HepG2 (cell line): ENCODE data around the gene ARID3C. TPM values are rescaled to one million over a fixed set of nuclear protein-coding genes. Genes with fewer than 3 reads are reported as not detected.

Experiments
- ATAC-seq: fragments of 200-7000 bp; cut with Tn5 transposase; 3 replicates; pipeline ENCODE4 v1.9.1; 2020; ENCODE audit warnings: mild to moderate bottlenecking, moderate library complexity
- BruUV-seq: library from RNA; stranded (reverse); fragments of 400-500 nt; replicated peaks from 2 replicates; lab custom pipeline; 2021; lab: Mats Ljungman, UMichigan
- CTCF ChIA-PET: fragments of 300-600 bp; formaldehyde crosslinking; extraction: SDS; loops from one replicate; lab custom pipeline; 2021; ENCODE audit warnings: low total read pairs, inconsistent platforms, low intra/inter-chr PET ratio; lab: Yijun Ruan, JAX
- POLR2A ChIA-PET: fragments of 350-600 bp; sonication (Branson Sonifier 250); formaldehyde crosslinking; loops from one replicate; lab custom pipeline; 2020; ENCODE audit warnings: antibody characterized with exemption, inconsistent platforms; lab: Yijun Ruan, JAX
- DNase-seq: peaks from one replicate; pipeline ENCODE4 v3.0.0-alpha.2; 2015; ENCODE audit warnings: low spot score
- FAIRE-seq: peaks from 3 replicates; lab custom pipeline; 2011; peaks lifted over from hg19 to GRCh38; lab: Jason Lieb, UNC
- H2AFZ ChIP-seq: one replicate; pipeline ENCODE4 v1.6.1; 2011; ENCODE audit warnings: low read length, inconsistent platforms
- H3K27ac ChIP-seq: fragments of 300-600 bp; 3 replicates; pipeline ENCODE4 v1.8.0; 2011; ENCODE audit warnings: mixed run types, mild to moderate bottlenecking, mixed read lengths, low read length, inconsistent platforms; ENCODE audit not compliant: insufficient read depth; ENCODE audit errors: extremely low read length
- H3K27me3 ChIP-seq, 2 experiments: fragments of 200-600 bp in 1 of 2; 2 replicates in 1 of 2; 3 replicates in 1 of 2; pipeline versions ENCODE4 v1.6.0 to v1.8.0; 2011; ENCODE audit warnings: low read length in 2 of 2, mild to moderate bottlenecking in 2 of 2, moderate library complexity in 2 of 2, inconsistent platforms in 1 of 2; ENCODE audit not compliant: insufficient read depth in 2 of 2, control insufficient read depth in 1 of 2
- H3K36me3 ChIP-seq, 2 experiments: fragments of 200-600 bp in 1 of 2; replicated peaks in 1 of 2; 2 replicates in 1 of 2; 3 replicates in 1 of 2; pipeline versions ENCODE4 v1.5.1 to v1.8.0; 2011; ENCODE audit warnings: low read length in 2 of 2, inconsistent platforms in 1 of 2; ENCODE audit not compliant: insufficient read depth in 2 of 2, control insufficient read depth in 1 of 2
- H3K4me1 ChIP-seq: 2 replicates; pipeline ENCODE4 v1.5.1; 2012; ENCODE audit warnings: low read length, inconsistent platforms; ENCODE audit not compliant: insufficient read depth
- H3K4me2 ChIP-seq: 2 replicates; pipeline ENCODE4 v1.6.0; 2011; ENCODE audit warnings: low read depth, low read length, inconsistent platforms
- H3K4me3 ChIP-seq, 3 experiments: fragments of 200-600 bp in 1 of 3; sonication (generic), shearing (Covaris generic) in 1 of 3; replicated peaks in 1 of 3; 2 replicates each; pipeline ENCODE4 v1.5.1; 2011 to 2016; ENCODE audit warnings: low read length in 3 of 3, inconsistent platforms in 2 of 3, low read depth in 2 of 3, mild to moderate bottlenecking in 2 of 3, control low read depth in 1 of 3, mixed read lengths in 1 of 3; ENCODE audit not compliant: insufficient read depth in 1 of 3
- H3K79me2 ChIP-seq: one replicate; pipeline ENCODE4 v1.6.1; 2011; ENCODE audit warnings: low read length, inconsistent platforms; ENCODE audit not compliant: insufficient read depth
- H3K9ac ChIP-seq: 2 replicates; pipeline ENCODE4 v1.6.0; 2011; ENCODE audit warnings: mild to moderate bottlenecking, low read depth, low read length, inconsistent platforms; ENCODE audit not compliant: insufficient read depth
- H3K9me3 ChIP-seq: 2 replicates; pipeline ENCODE4 v1.5.1; 2012; ENCODE audit warnings: mild to moderate bottlenecking, low read length
- H4K20me1 ChIP-seq: 2 replicates; pipeline ENCODE4 v1.6.0; 2011; ENCODE audit warnings: inconsistent platforms, mild to moderate bottlenecking, low read length, moderate library complexity; ENCODE audit not compliant: insufficient read depth
- CREM ChIP-seq, 2 experiments: sonication (generic) in 1 of 2; formaldehyde crosslinking in 1 of 2; IDR thresholded peaks; 2 replicates each; pipeline versions ENCODE4 v1.4.0 to v1.6.1; 2016 to 2020; ENCODE audit warnings: antibody characterized with exemption in 1 of 2, mild to moderate bottlenecking in 1 of 2, missing genetic modification reagents in 1 of 2
- HNF4G ChIP-seq, 2 experiments: sonication (generic) in 1 of 2; formaldehyde crosslinking in 1 of 2; IDR thresholded peaks; 2 replicates each; pipeline versions ENCODE4 v1.4.0 to v1.6.1; 2011 to 2020; ENCODE audit warnings: borderline replicate concordance in 2 of 2, low read depth in 2 of 2, mild to moderate bottlenecking in 2 of 2, low read length in 1 of 2, missing genetic modification reagents in 1 of 2, moderate library complexity in 1 of 2
- MTF2 ChIP-seq: sonication (generic); formaldehyde crosslinking; IDR thresholded peaks from 2 replicates; pipeline ENCODE4 v1.5.0; 2020; ENCODE audit warnings: missing genetic modification reagents, borderline replicate concordance
- TP53 ChIP-seq: sonication (generic); formaldehyde crosslinking; conservative IDR thresholded peaks from 2 replicates; pipeline ENCODE4 v1.4.0; 2020; ENCODE audit warnings: missing genetic modification reagents
- YY1 ChIP-seq: IDR thresholded peaks from 2 replicates; pipeline ENCODE4 v1.6.1; 2011; ENCODE audit warnings: low read length, low read depth, moderate library complexity, mild to moderate bottlenecking; ENCODE audit not compliant: insufficient read depth, insufficient replicate concordance
- ZFX ChIP-seq: sonication (generic); formaldehyde crosslinking; IDR thresholded peaks from 2 replicates; pipeline ENCODE4 v1.4.0; 2020; ENCODE audit warnings: mild to moderate bottlenecking, low read depth, missing genetic modification reagents, moderate library complexity
- ZNF207 ChIP-seq: fragments of 450-650 bp; IDR thresholded peaks from 2 replicates; pipeline ENCODE4 v1.6.1; 2016; ENCODE audit warnings: antibody characterized with exemption, borderline replicate concordance
- ZNF556 ChIP-seq: sonication (generic); formaldehyde crosslinking; IDR thresholded peaks from 2 replicates; pipeline ENCODE4 v1.4.0; 2020; ENCODE audit warnings: mild to moderate bottlenecking, missing genetic modification reagents, borderline replicate concordance
- ZNF768 ChIP-seq: sonication (generic); formaldehyde crosslinking; IDR thresholded peaks from 2 replicates; pipeline ENCODE4 v1.4.0; 2020; ENCODE audit warnings: missing genetic modification reagents
- ZNF850 ChIP-seq: sonication (generic); formaldehyde crosslinking; conservative IDR thresholded peaks from 2 replicates; pipeline ENCODE4 v1.9.0; 2021; ENCODE audit warnings: mild to moderate bottlenecking, missing genetic modification reagents
- WGBS: methylation state at CpG from one replicate; pipeline ENCODE4 v1.1.6; 2017; ENCODE audit warnings: low lambda C conversion rate; 5-methylcytosine and 5-hydroxymethylcytosine counted together
- in situ Hi-C: cut with HindIII; loops from 2 replicates; pipeline ENCODE4 v1.10.0; 2017; ENCODE audit warnings: low pct_unique_long_range_greater_than_20kb; ENCODE audit not compliant: extremely low pct_ligation_motif_present
- intact Hi-C: fragments of 100-400 bp; cut with micrococcal nuclease; formaldehyde crosslinking; loops from one replicate; pipeline ENCODE4 v1.10.0; 2022; ENCODE audit not compliant: unreplicated experiment
- polyA plus RNA-seq, 8 experiments: library from polyadenylated mRNA; depleted of rRNA in 3 of 8; stranded (reverse) in 7 of 8; unstranded in 1 of 8; fragments of >200 nt; fragmentation: Illumina TruSeq in 4 of 8; extraction: Trizol in 4 of 8; gene quantifications; 2 replicates each; pipeline versions ENCODE4 v1.2.1 to v1.2.3, GENCODE V29; 2011 to 2016; ENCODE audit warnings: low read depth in 4 of 8, missing spikeins in 1 of 8, mixed read lengths in 1 of 8; ENCODE audit not compliant: insufficient read depth in 1 of 8
- total RNA-seq, 5 experiments: library from RNA; depleted of rRNA; stranded (reverse); fragments of >200 nt; fragmentation: Illumina TruSeq; extraction: Trizol; gene quantifications; 2 replicates each; pipeline ENCODE4 v1.2.3, GENCODE V29; 2016; ENCODE audit warnings: low read depth in 1 of 5

Gene ARID3C
- total and polyA plus RNA-seq, 2 of the 13 experiments (the other 11 are each of a cell fraction or from before 2014, with no cell fraction given): not detected

DNA sequence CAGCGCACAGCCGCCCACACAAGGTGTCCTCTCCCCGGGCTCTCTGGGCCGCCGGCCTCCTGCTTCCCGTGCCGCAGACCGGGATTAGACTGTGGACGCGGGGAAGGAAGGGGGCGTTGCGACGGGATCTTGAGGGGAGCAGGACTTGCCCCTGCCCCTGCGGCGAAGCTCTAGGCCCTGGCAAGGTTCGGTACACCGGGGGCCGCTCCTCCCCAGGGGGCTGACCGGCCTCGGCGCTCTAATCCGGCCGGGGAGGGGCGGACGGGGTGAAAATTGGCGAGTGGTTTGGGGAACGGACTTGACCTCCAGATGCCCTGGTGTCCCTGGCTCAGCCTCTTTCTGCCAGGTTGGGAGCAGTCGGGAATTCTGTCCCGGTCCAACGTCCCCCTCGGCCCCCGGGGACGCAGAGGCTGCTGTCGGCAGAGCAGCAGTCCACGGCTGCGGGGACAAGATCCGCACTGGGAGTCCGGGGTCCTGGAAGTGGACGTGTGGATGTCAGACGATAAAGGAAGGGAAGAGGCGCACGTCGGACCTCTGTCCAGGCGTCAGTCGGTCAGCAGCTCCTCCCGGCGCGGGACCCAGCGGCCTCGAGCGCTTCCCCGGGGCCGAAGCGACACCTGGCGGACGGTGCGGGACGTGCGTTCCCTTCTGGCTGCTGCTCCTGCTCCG is 37.5 kb downstream of the ARID3C start (continued):
- no peak for TF ChIP-seq HNF4G (IDR thresholded peaks at IDR 0.05; ENCODE audit: borderline replicate concordance, low read depth, low read length)
- TF ChIP-seq HNF4G (CRISPR knock-in tag; IDR thresholded peaks at IDR 0.05; ENCODE audit: borderline replicate concordance, low read depth): no peak
- TF ChIP-seq ZNF556 (CRISPR knock-in tag): peak; percentile 45; the same call in 1 of the 2 replicates
- no peak for TF ChIP-seq TP53
- peak; percentile 53 for TF ChIP-seq ZFX

DNA sequence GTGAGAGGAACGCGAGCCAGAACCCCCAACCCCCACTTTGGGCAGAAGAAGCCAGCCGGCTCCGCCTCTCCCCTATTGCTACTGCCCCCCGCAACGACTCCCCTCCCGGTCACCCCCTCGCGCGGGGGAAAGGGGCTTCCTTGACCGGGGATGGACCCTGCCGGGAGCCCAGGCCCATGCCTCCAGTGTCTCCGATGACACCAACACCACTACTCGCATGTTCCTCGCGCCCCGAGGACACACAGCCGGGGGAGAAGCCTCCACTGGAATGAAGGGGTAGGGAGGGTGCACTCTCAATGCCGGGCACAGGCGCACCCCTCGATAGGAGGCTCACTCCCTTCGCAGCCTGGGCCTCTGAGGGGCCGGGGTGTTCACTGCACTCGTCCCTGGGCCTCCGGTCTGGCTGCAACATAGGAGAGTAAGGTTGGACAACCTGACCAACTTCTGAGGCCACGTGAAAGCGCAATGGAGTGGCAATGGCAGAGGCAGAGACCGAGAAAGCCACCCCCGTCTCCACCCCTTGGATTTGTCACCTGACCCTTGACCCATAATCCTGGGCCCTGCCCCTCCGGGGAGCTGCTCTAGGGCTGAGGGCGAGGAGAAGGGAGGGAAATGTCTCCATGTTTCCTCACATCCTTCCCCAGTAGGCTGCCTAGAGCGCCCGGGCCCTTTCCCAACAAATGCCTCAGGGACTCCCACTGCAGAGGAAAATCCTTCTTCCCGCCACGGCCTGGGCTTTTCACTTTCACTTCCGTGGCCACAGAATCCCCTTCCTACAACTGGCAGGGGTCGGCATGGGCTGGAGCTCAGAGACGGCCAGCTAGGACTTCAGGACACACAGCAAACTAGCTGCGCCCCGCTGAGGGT is 38.3 kb downstream of the ARID3C start:
- BruUV-seq: no TSS peak

More for the DNA sequence above, 38.3 kb downstream of the ARID3C start:
- H3K4me3 ChIP-seq: peak overlapping the region in 1 of 3 experiments; percentile 7; a peak in 1 of 6 replicates
- FAIRE-seq: no peak
- H3K9ac ChIP-seq: no peak overlapping the region
- no peaks in the 10 kb centered on the region for H3K36me3 ChIP-seq
- no peak for DNase-seq
- peaks cover 19 to 86% of the 10 kb centered on the region in 2 experiments for H3K27me3 ChIP-seq
- no peak overlapping the region for H2AFZ ChIP-seq
- intact Hi-C loops: loop anchor here (1.0 to 5.0 kb wide), 3 partner anchors 42 to 154 kb away; no protein-coding TSS in a partner anchor
- peak overlapping the region; percentile 32; the same call in 1 of the 2 replicates for H3K4me2 ChIP-seq
- no peak for TF ChIP-seq ZNF850 (CRISPR knock-in tag)
- TF ChIP-seq CREM (IDR thresholded peaks at IDR 0.05): no peak
- no peak for TF ChIP-seq CREM (CRISPR knock-in tag; IDR thresholded peaks at IDR 0.05)
- peak; percentile 97 for TF ChIP-seq ZNF768
- TF ChIP-seq YY1: no peak
- no peak for TF ChIP-seq ZNF207
- TF ChIP-seq MTF2 (CRISPR knock-in tag): 0 out of 2 replicates have a peak, but pooled peaks have one; percentile 21
- in situ Hi-C loops: loop anchor here (5.0 kb wide), 1 partner anchor 38 kb away; no protein-coding TSS in a partner anchor
- 22% methylated on average over 13 of the region's 40 CpGs for WGBS
- H3K9me3 ChIP-seq: no peaks in the 10 kb centered on the region
- ATAC-seq: peak; percentile 9
- H4K20me1 ChIP-seq: peaks cover 4% of the 10 kb centered on the region; the same call in 1 of the 2 replicates
- H3K27ac ChIP-seq: no peak overlapping the region
- no peaks in the 10 kb centered on the region for H3K79me2 ChIP-seq
- ChIA-PET CTCF (interaction anchor here (1.8 to 3.9 kb wide), 4 partner anchors 28 to 186 kb away, joined by 10 to 42 read pairs (median 10); no protein-coding TSS in a partner anchor), POLR2A (no interaction called here)
- H3K4me1 ChIP-seq: peaks cover 28% of the 10 kb centered on the region; the same call in 1 of the 2 replicates
